ENCODE measurements around the gene ELP6. TPM values are rescaled to one million over a fixed set of nuclear protein-coding genes. Genes with fewer than 3 reads are reported as not detected.

The ELP6 gene
- total and polyA plus RNA-seq, 2 donors (not counting 1 experiment from before 2014, with no cell fraction given), result 35.2 to 37.2 TPM

- Histone ChIP-seq H3K27ac (ENCODE audit: insufficient read depth, low read length) (no peak overlapping the region), H3K27me3 (ENCODE audit: control insufficient read depth, insufficient read depth, low read length) (no peaks in the 10 kb centered on the region), H3K4me1 (ENCODE audit: control insufficient read depth, extremely low read depth, insufficient read depth, low read length) (no peaks in the 10 kb centered on the region), H3K79me2 (ENCODE audit: control insufficient read depth, insufficient read depth, low read length) (no peaks in the 10 kb centered on the region), H3K4me3 (replicated peaks in 1 of 4; ENCODE audit: control extremely low read depth in 1 of 4, insufficient read depth in 1 of 4, low read depth in 3 of 4, low read length in 4 of 4) (no peak overlapping the region), H4K20me1 (ENCODE audit: control insufficient read depth, extremely low read depth, insufficient read depth, low read length) (no peaks in the 10 kb centered on the region), H3K4me2 (ENCODE audit: extremely low read depth, insufficient read depth, low read length) (no peak overlapping the region), H3K36me3 (ENCODE audit: control insufficient read depth, insufficient read depth, low read length) (peaks cover 5% of the 10 kb centered on the region), H3K9ac (ENCODE audit: insufficient read depth, low read length) (no peak overlapping the region), H3K9me3 (ENCODE audit: control insufficient read depth, insufficient read depth, low read depth, low read length) (no peaks in the 10 kb centered on the region), H2AFZ (ENCODE audit: low read length) (no peak overlapping the region)
- TF ChIP-seq EZH2 (IDR thresholded peaks at IDR 0.05; ENCODE audit: low read length, missing control alignments) (no peak), CTCF (conservative IDR thresholded peaks at IDR 0.05 in 1 of 2, IDR thresholded peaks at IDR 0.05 in 1 of 2; ENCODE audit: low read depth in 1 of 2, low read length in 2 of 2) (no peak)
- no peak for DNase-seq (ENCODE audit: low read depth in 2 of 2)
These were observed 22.3 kb downstream of the ELP6 start for GRCh38 chr3:47491186-47491585.

GRCh38 chr3:47487265-47487664 is 26.2 kb downstream of the ELP6 start:
- H4K20me1 ChIP-seq (ENCODE audit: control insufficient read depth, extremely low read depth, insufficient read depth, low read length), result no peaks in the 10 kb centered on the region
- H3K4me3 ChIP-seq (replicated peaks in 1 of 4; ENCODE audit: control extremely low read depth in 1 of 4, insufficient read depth in 1 of 4, low read depth in 3 of 4, low read length in 4 of 4), result no peak overlapping the region
- TF ChIP-seq CTCF (conservative IDR thresholded peaks at IDR 0.05 in 1 of 2, IDR thresholded peaks at IDR 0.05 in 1 of 2; ENCODE audit: low read depth in 1 of 2, low read length in 2 of 2) (no peak), EZH2 (IDR thresholded peaks at IDR 0.05; ENCODE audit: low read length, missing control alignments) (no peak)
- H3K9me3 ChIP-seq (ENCODE audit: control insufficient read depth, insufficient read depth, low read depth, low read length), result no peaks in the 10 kb centered on the region
- no peaks in the 10 kb centered on the region for H3K79me2 ChIP-seq (ENCODE audit: control insufficient read depth, insufficient read depth, low read length)
- DNase-seq (ENCODE audit: low read depth in 2 of 2), result no peak
- H3K9ac ChIP-seq (ENCODE audit: insufficient read depth, low read length), result no peak overlapping the region
- no peak overlapping the region for H2AFZ ChIP-seq (ENCODE audit: low read length)
- no peaks in the 10 kb centered on the region for H3K27me3 ChIP-seq (ENCODE audit: control insufficient read depth, insufficient read depth, low read length)
- no peak overlapping the region for H3K4me2 ChIP-seq (ENCODE audit: extremely low read depth, insufficient read depth, low read length)
- no peaks in the 10 kb centered on the region for H3K4me1 ChIP-seq (ENCODE audit: control insufficient read depth, extremely low read depth, insufficient read depth, low read length)
- no peaks in the 10 kb centered on the region for H3K36me3 ChIP-seq (ENCODE audit: control insufficient read depth, insufficient read depth, low read length)
- no peak overlapping the region for H3K27ac ChIP-seq (ENCODE audit: insufficient read depth, low read length)

- Histone ChIP-seq H3K4me2 (ENCODE audit: extremely low read depth, insufficient read depth, low read length) (no peak overlapping the region), H3K4me3 (replicated peaks in 1 of 4; ENCODE audit: control extremely low read depth in 1 of 4, insufficient read depth in 1 of 4, low read depth in 3 of 4, low read length in 4 of 4) (no peak overlapping the region), H2AFZ (ENCODE audit: low read length) (no peak overlapping the region), H3K9ac (ENCODE audit: insufficient read depth, low read length) (no peak overlapping the region), H3K79me2 (ENCODE audit: control insufficient read depth, insufficient read depth, low read length) (no peaks in the 10 kb centered on the region), H3K27me3 (ENCODE audit: control insufficient read depth, insufficient read depth, low read length) (no peaks in the 10 kb centered on the region), H3K4me1 (ENCODE audit: control insufficient read depth, extremely low read depth, insufficient read depth, low read length) (no peaks in the 10 kb centered on the region), H4K20me1 (ENCODE audit: control insufficient read depth, extremely low read depth, insufficient read depth, low read length) (no peaks in the 10 kb centered on the region), H3K9me3 (ENCODE audit: control insufficient read depth, insufficient read depth, low read depth, low read length) (no peaks in the 10 kb centered on the region), H3K27ac (ENCODE audit: insufficient read depth, low read length) (no peak overlapping the region), H3K36me3 (ENCODE audit: control insufficient read depth, insufficient read depth, low read length) (no peaks in the 10 kb centered on the region)
- no peak for DNase-seq (ENCODE audit: low read depth in 2 of 2)
- TF ChIP-seq CTCF (conservative IDR thresholded peaks at IDR 0.05 in 1 of 2, IDR thresholded peaks at IDR 0.05 in 1 of 2; ENCODE audit: low read depth in 1 of 2, low read length in 2 of 2) (no peak), EZH2 (IDR thresholded peaks at IDR 0.05; ENCODE audit: low read length, missing control alignments) (no peak)
These were observed 27.7 kb downstream of the ELP6 start for GRCh38 chr3:47485812-47486211.
